Stomach (tissue), 9 donors: ENCODE results near the gene RECQL5. TPM values are rescaled to one million over a fixed set of nuclear protein-coding genes. Genes with fewer than 3 reads are reported as not detected.

Experiments
- DNase-seq, 2 donors: peaks; one replicate each; pipeline versions ENCODE4 v3.0.0 to v3.0.0-alpha.2; 2013 to 2019
- H3K27ac ChIP-seq, 5 donors: fragments of 200-600 bp in 4 of 5; sonication (generic) in 4 of 5; one replicate each; pipeline ENCODE4 v1.5.1; 2013 to 2019; ENCODE audit warnings: mild to moderate bottlenecking in 1 of 5, moderate library complexity in 1 of 5
- H3K27me3 ChIP-seq, 3 donors: fragments of 200-600 bp; sonication (generic); one replicate each; pipeline ENCODE4 v1.5.1; 2017 to 2019; ENCODE audit warnings: mixed run types in 1 of 3
- H3K36me3 ChIP-seq, 4 donors: fragments of 200-600 bp; sonication (generic); 1 replicate in 3 of 4; 2 replicates in 1 of 4; pipeline ENCODE4 v1.5.1; 2016 to 2019
- H3K4me1 ChIP-seq, 4 donors: fragments of 200-600 bp; sonication (generic); one replicate each; pipeline ENCODE4 v1.5.1; 2016 to 2019
- H3K4me3 ChIP-seq, 4 donors: fragments of 200-600 bp; sonication (generic) in 3 of 4; one replicate each; pipeline ENCODE4 v1.5.1; 2016 to 2019; ENCODE audit warnings: mild to moderate bottlenecking in 1 of 4
- H3K9me3 ChIP-seq, 4 donors: fragments of 200-600 bp; sonication (generic); one replicate each; pipeline ENCODE4 v1.5.1; 2016 to 2019
- CTCF ChIP-seq, 7 experiments: fragments of 450-650 bp in 4 of 7; fragments of 200-600 bp in 3 of 7; sonication (generic) in 3 of 7; IDR thresholded peaks; one replicate each; pipeline ENCODE4 v1.5.1; 2016 to 2019; ENCODE audit warnings: antibody characterized with exemption in 7 of 7, control low read depth in 2 of 7, mild to moderate bottlenecking in 1 of 7
- EP300 ChIP-seq: sonication (generic); formaldehyde crosslinking; IDR thresholded peaks from one replicate; pipeline ENCODE4 v1.6.1; 2017; ENCODE audit warnings: antibody characterized with exemption
- POLR2A ChIP-seq, 4 donors: fragments of 450-650 bp; IDR thresholded peaks; one replicate each; pipeline ENCODE4 v1.6.1; 2016; ENCODE audit warnings: antibody characterized with exemption in 4 of 4, control low read depth in 2 of 4, mild to moderate bottlenecking in 1 of 4, moderate library complexity in 1 of 4
- POLR2AphosphoS5 ChIP-seq, 3 donors: sonication (generic); formaldehyde crosslinking; IDR thresholded peaks; one replicate each; pipeline ENCODE4 v1.6.1; 2016; ENCODE audit warnings: antibody characterized with exemption in 3 of 3
- WGBS, 5 donors: extraction: QIAGEN DNeasy Blood & Tissue Kit in 3 of 5; methylation state at CpG; one replicate each; pipeline versions ENCODE4 v1.1.5 to v1.1.7; 2013 to 2018; 5-methylcytosine and 5-hydroxymethylcytosine counted together
- intact Hi-C: fragments of 100-400 bp; cut with DNase I; formaldehyde crosslinking; loops from one replicate; pipeline ENCODE4 v1.15.1; 2023; ENCODE audit warnings: low total_unique reads
- polyA plus RNA-seq, 3 donors: library from polyadenylated mRNA; stranded (reverse); fragments of 200-250 nt; gene quantifications; one replicate each; pipeline ENCODE4 v1.2.3, GENCODE V29; 2013
- total RNA-seq, 5 donors: library from RNA; depleted of rRNA; stranded (reverse); fragments of >200 nt; gene quantifications; one replicate each; pipeline versions ENCODE4 v1.1.0 to v1.2.3, GENCODE V29; 2014 to 2016
- donor health status: healthy with polysubstance abuse.
- donor health status: Bipolar disorder and iron deficiency.
- donor health status: healthy.

Gene RECQL5
- total and polyA plus RNA-seq, 8 donors, result 21.4 to 229 (median 48.7) TPM

- WGBS, 5 donors, result 61 to 83% (median 73%) methylated on average over 3 of the region's 3 CpGs
- no peaks in the 10 kb centered on the region for H3K27me3 ChIP-seq
- H3K36me3 ChIP-seq, result peaks cover 4 to 48% (median 35%) of the 10 kb centered on the region in 4 donors
- no peak for DNase-seq
- H3K4me1 ChIP-seq, result peaks cover 42 to 75% (median 55%) of the 10 kb centered on the region in 4 donors
- peak overlapping the region; percentile 21 to 83 (median 65) for H3K27ac ChIP-seq
- no peak for TF ChIP-seq CTCF (IDR thresholded peaks at IDR 0.05)
- TF ChIP-seq EP300, result no peak
- TF ChIP-seq POLR2AphosphoS5 (IDR thresholded peaks at IDR 0.05), result no peak
- no peak for TF ChIP-seq POLR2A (IDR thresholded peaks at IDR 0.05)
- H3K9me3 ChIP-seq, result no peaks in the 10 kb centered on the region
- intact Hi-C loops, result no loop called here
- no peak overlapping the region for H3K4me3 ChIP-seq
Measured at GRCh38 chr17:75681289-75681688, 14.3 kb upstream of the RECQL5 start.

- Histone ChIP-seq H3K4me3 (no peak overlapping the region), H3K27ac (peak overlapping the region; percentile 52 to 83 (median 71)), H3K36me3 (peaks cover 4 to 56% (median 44%) of the 10 kb centered on the region in 4 donors), H3K9me3 (no peaks in the 10 kb centered on the region), H3K27me3 (no peaks in the 10 kb centered on the region), H3K4me1 (peaks cover 36 to 70% (median 47%) of the 10 kb centered on the region in 4 donors)
- intact Hi-C loops, result no loop called here
- 77 to 88% (median 81%) methylated on average over 10 of the region's 10 CpGs for WGBS, 5 donors
- DNase-seq, result no peak
- no peak for TF ChIP-seq CTCF (IDR thresholded peaks at IDR 0.05)
- TF ChIP-seq POLR2A (IDR thresholded peaks at IDR 0.05), result no peak
- no peak for TF ChIP-seq POLR2AphosphoS5 (IDR thresholded peaks at IDR 0.05)
- no peak for TF ChIP-seq EP300
Measured at GRCh38 chr17:75680431-75680830, 13.5 kb upstream of the RECQL5 start.

- H3K27me3 ChIP-seq, result no peaks in the 10 kb centered on the region
- H3K36me3 ChIP-seq, result peaks cover 4 to 53% (median 44%) of the 10 kb centered on the region in 4 donors
- intact Hi-C loops, result no loop called here
- 23 to 49% (median 41%) methylated on average over 11 of the region's 11 CpGs for WGBS, 5 donors
- peak overlapping the region; percentile 52 to 83 (median 71) for H3K27ac ChIP-seq
- H3K9me3 ChIP-seq, result no peaks in the 10 kb centered on the region
- H3K4me3 ChIP-seq, result no peak overlapping the region
- H3K4me1 ChIP-seq, result peaks cover 35 to 70% (median 47%) of the 10 kb centered on the region in 4 donors
- no peak for TF ChIP-seq POLR2A (IDR thresholded peaks at IDR 0.05)
- peak in 2 of 3 donors; percentile 36 to 51 for TF ChIP-seq POLR2AphosphoS5 (IDR thresholded peaks at IDR 0.05)
- peak in 3 of 7 experiments; percentile 42 to 63 (median 45) for TF ChIP-seq CTCF (IDR thresholded peaks at IDR 0.05)
- TF ChIP-seq EP300, result no peak
- DNase-seq, result peak; percentile 65 to 72
Measured at GRCh38 chr17:75679706-75680211, 12.8 kb upstream of the RECQL5 start.

DNA sequence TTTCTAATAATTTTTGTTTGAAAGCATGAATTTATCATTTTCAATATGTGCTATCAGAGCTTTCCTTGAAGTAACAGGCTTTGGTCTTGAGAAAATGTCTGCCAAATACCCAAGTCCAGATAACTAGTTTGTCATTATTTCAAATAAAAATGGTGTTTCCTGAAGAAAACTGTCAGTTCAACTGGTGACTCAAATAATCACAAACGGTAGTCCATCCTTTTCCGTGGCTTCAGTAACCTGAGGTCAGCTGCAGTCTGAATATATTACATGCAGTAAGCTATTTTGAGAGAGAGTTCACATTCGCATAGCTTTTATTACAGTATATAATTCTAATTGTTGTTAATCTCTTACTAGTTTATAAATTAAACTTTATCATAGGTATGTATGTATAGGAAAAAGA, 9.5 kb upstream of the RECQL5 start:
- intact Hi-C loops, result no loop called here

DNA sequence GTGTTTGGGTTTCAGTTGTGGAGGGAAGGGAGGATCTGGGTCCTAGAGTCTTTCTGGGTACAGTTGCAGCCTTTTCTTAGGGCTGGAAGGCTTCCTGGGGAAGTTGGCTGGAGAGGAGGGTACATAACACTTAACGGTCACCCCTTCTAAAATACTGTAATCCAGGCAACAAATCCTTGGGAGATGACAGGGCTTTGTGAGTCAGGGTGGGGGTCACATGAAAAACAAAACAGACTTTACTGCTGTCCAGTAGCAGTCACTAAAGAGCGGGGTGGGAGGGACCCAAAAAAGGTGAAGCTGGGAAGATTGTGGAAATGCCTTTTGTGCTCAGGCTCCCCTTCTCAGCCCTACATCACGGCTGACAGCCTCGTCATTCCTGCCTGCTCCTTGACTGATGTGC, 6.5 kb upstream of the RECQL5 start:
- H3K4me1 ChIP-seq, result peaks cover 9 to 45% (median 22%) of the 10 kb centered on the region in 4 donors
- TF ChIP-seq EP300 (no peak), CTCF (IDR thresholded peaks at IDR 0.05) (no peak), POLR2A (IDR thresholded peaks at IDR 0.05) (no peak), POLR2AphosphoS5 (IDR thresholded peaks at IDR 0.05) (no peak)
- H3K27me3 ChIP-seq, result no peaks in the 10 kb centered on the region
- DNase-seq, result no peak
- peaks cover 25 to 83% (median 81%) of the 10 kb centered on the region in 4 donors for H3K36me3 ChIP-seq
- no peak overlapping the region for H3K4me3 ChIP-seq
- WGBS, 5 donors, result 78 to 88% (median 80%) methylated on average over 4 of the region's 4 CpGs
- intact Hi-C loops, result loop anchor here (5.0 kb wide), 1 partner anchor 69 kb away; no protein-coding TSS in a partner anchor
- H3K27ac ChIP-seq, result no peak overlapping the region
- H3K9me3 ChIP-seq, result no peaks in the 10 kb centered on the region

More for the DNA sequence above, 9.5 kb upstream of the RECQL5 start:
- no peak overlapping the region for H3K4me3 ChIP-seq
- H3K27ac ChIP-seq, result no peak overlapping the region
- peaks cover 20 to 79% (median 70%) of the 10 kb centered on the region in 4 donors for H3K36me3 ChIP-seq
- 67 to 78% (median 71%) methylated on average over 3 of the region's 3 CpGs for WGBS, 5 donors
- H3K9me3 ChIP-seq, result no peaks in the 10 kb centered on the region
- no peak for DNase-seq
- H3K27me3 ChIP-seq, result no peaks in the 10 kb centered on the region
- TF ChIP-seq EP300 (no peak), POLR2AphosphoS5 (IDR thresholded peaks at IDR 0.05) (no peak)
- peaks cover 22 to 46% (median 30%) of the 10 kb centered on the region in 4 donors for H3K4me1 ChIP-seq
